Measurements from ENCODE around the gene SLC22A17.
"Not testable (repeated sequence)": the region's sequence is repeated elsewhere in the genome, so short reads cannot be mapped to it uniquely, and the experiment has no call there.

The SLC22A17 gene

GRCh38 chr14:23327947-23328744 is 24.5 kb downstream of the SLC22A17 start:
- peak; percentile 61 for DNase-seq

GRCh38 chr14:23326491-23327332 is 26.0 kb downstream of the SLC22A17 start:
- DNase-seq, result no peak

DNA sequence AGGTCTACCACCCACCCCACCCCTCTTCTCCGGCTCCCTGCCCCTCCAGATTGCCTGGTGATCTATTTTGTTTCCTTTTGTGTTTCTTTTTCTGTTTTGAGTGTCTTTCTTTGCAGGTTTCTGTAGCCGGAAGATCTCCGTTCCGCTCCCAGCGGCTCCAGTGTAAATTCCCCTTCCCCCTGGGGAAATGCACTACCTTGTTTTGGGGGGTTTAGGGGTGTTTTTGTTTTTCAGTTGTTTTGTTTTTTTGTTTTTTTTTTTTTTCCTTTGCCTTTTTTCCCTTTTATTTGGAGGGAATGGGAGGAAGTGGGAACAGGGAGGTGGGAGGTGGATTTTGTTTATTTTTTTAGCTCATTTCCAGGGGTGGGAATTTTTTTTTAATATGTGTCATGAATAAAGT is 26.9 kb downstream of the SLC22A17 start:
- DNase-seq, result not testable (repeated sequence)

GRCh38 chr14:23324993-23325392 is 27.7 kb downstream of the SLC22A17 start:
- DNase-seq, result no peak

DNA sequence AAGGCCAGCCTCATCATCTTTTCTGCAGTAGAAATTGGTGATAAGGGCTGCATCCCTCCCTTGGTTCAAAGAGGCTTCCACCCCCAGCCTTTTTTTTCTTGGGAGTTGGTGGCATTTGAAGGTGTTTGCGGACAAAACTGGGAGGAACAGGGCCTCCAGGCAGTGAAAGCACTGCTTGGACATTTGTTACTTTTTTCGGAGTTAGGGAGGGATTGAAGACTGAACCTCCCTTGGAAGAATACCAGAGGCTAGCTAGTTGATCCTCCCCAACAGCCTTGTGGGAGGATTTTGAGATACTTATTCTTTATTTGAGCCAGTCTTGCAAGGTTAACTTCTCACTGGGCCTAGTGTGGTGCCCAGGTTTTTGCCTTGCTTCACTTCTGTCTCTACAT is 28.2 kb downstream of the SLC22A17 start:
- no peak for DNase-seq

- no peak for DNase-seq
Observed at GRCh38 chr14:23323838-23324454, 28.7 kb downstream of the SLC22A17 start.

DNA sequence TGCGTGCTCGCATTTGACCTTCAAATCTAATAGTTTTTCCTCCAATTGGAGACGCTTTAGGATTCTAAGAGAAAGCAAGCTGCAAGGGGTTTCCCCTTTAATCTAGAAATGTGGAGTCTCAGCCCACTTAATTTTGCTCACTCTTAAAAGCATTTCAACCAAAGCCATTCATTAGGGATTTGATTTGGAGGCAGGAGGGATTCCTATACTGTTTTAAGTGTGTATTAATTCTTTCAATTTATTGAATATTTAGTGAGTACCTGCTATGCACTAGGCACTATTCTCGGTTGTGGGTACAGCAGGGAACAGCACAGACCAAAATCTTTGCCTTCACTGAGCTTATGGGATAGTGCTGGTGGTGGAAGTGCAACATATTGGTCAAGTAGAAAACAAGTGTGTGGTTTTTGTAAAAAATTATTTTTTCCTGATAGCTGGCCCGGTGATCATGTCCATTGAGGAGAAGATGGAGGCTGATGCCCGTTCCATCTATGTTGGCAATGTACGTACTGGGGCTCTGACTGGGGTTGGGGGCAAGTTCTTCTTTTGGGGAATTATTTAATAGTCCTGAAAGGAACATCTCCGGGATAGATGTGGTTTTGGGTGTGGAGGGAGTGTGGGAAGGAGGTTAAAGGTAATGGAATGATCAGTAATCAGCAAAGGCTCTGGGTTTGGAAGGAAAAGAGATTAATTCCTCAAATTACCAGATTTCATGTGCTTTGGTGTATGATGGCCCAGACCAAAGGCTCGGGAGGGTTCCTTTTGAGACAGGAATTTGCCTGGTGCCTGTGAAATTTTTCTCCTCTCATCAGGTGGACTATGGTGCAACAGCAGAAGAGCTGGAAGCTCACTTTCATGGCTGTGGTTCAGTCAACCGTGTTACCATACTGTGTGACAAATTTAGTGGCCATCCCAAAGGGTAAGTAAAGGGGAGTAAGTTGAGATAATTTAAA is 29.8 kb downstream of the SLC22A17 start:
- DNase-seq, result no peak

DNA sequence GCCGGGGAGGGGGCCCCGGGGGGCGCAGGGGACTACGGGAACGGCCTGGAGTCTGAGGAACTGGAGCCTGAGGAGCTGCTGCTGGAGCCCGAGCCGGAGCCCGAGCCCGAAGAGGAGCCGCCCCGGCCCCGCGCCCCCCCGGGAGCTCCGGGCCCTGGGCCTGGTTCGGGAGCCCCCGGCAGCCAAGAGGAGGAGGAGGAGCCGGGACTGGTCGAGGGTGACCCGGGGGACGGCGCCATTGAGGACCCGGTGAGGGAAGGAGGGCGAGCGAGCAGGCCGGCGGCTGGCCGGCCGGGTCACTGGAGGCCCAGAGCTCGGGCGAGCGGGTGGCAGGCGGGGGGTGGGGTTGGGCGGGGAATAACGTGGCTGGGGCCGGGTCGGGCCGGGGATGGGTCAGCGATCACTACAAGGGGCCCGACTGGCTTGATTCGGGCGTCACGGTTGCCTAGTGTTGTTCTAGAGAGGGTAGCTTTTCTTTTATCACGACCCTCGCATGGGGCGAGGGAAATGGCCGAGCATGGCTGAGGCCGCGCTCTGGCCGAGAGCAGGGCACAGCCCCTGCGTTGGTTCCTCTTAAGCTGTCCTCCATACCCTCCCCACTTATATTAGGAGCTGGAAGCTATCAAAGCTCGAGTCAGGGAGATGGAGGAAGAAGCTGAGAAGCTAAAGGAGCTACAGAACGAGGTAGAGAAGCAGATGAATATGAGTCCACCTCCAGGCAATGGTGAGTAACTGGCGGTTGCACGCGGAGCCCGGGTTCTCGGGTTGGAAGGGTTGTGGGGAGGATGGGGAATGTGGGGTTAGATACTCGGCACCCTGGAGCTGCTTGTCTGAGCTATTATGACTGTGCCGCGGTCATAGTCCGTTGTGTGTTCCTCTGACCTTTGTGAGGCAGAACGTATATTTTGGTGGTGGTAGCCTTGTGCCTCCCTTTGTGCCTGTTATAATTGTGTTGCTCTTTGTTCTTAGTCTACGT is 30.8 kb downstream of the SLC22A17 start:
- no peak for DNase-seq

DNA sequence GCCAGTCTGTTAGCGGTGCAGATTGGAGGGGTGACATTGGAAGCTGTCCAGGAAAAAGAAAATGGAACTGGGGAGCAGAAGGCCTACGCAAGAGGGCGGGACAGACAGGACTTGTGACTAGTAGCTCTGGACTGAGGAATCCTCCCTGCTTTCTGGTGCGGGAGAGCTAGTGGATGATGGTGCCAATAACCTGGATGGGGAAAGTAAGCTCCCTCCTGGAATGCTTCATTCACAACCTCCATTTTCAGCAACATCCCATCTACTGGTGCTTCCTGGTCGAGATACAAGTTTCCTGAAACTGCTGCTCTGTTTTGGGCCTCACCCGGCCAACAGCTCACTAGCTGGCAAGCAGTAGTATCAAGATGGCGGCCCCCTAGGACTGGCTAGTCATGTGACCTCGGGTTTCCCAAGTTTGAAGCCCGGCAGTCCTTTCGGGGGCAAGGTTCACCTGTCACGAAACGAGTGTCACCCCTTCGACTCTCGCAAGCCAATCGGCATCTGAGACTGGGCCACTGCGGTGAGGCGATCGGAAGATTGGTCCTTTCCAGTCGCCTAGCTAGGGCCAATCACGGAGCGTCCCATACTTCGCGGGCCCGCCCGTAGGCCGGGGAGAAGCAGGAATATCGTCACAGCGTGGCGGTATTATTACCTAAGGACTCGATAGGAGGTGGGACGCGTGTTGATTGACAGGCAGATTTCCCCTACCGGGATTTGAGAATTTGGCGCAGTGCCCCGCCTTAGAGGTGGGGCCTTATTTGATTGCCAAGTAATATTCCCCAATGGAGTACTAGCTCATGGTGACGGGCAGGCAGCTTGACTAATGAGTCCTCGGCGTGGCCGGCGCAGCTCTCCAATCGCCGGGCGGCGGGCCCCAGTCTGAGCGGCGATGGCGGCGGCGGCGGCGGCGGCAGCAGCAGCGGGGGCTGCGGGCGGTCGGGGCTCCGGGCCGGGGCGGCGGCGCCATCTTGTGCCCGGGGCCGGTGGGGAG is 31.8 kb downstream of the SLC22A17 start, which contains the start of gene PABPN1:
TSS of gene PABPN1 (plus strand) at position 874 of the 988 bp plus-strand sequence. CDS start at position 887, 13 bp downstream.
- peak; percentile 100 for DNase-seq

DNA sequence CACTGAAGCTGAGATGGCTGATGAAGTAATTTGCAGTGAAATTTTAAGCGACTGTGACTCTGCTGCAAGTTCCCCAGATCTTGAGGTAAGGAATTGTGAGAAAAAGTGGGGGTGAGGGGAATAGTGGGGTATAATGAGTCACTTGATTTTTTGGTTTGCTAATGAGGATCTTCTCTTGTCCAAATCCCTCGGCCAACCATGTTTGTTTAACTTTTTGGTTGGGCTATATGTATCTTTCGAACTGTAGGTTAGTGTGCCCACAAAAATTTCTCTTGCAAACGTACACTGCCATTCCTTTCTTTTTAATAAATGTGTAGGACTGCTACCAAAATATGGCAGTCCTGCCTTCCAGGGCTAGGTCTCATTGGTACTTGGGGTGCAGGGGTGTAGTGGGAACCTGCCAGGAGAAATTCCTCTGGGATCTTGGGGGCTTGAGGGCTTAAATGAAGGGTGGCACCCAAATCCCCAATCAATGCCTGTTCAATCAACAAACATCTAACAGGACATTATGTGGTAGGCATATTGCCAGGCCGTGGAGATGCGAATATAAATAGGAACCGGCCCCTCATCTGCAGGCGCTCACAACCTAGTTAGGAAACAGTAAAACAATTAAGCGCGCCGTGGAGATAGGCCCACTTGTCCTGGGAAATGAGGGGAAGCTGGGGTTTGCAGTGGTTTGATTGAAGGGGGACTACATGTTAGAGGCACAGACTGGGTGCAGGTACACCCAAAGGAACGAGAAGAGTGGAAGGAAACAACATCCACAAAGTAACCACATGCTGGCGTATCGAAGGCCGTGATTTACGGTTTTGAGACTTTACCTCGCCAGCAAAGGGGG is 32.7 kb downstream of the SLC22A17 start:
- DNase-seq, result no peak

- DNase-seq, result no peak
Observed at GRCh38 chr14:23316300-23316699, 36.4 kb downstream of the SLC22A17 start.

- DNase-seq, result no peak
Observed at GRCh38 chr14:23310546-23310945, 42.1 kb downstream of the SLC22A17 start.

GRCh38 chr14:23308721-23309445 is 43.8 kb downstream of the SLC22A17 start:
- no peak for DNase-seq

- DNase-seq, result no peak
Observed at GRCh38 chr14:23307687-23308644, 44.7 kb downstream of the SLC22A17 start.

DNA sequence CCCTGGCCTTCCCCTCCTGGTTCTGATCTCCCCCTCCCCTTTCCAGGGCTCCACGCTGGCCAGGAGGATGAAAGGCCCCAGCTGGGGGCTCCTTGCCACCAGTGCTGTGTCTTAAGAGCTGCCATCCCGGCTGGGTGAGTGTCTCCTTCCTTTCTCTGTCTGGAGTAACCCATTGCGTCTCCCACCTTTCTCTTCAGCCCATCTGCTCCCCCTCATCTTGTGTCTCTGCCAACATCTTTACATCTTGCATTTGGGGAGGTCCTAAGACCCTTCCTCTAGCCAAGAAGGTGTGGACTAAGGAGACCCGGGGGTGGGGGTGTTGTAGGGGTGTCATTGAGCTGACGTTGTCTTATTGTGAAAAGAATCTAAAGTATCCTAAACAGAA is 45.5 kb downstream of the SLC22A17 start:
- DNase-seq, result no peak

GRCh38 chr14:23306412-23307145 is 46.1 kb downstream of the SLC22A17 start, which contains the start of gene BCL2L2:
TSS of gene BCL2L2 (plus strand) at chr14:23306833. CDS start at chr14:23307768, 935 bp downstream.
- DNase-seq, result peak; percentile 83

Data from COR-L47 (cell line).